Sigmoid colon (tissue), 4 donors: ENCODE results near the gene PSAT1.

Experiments
- EP300 ChIP-seq, 4 donors: sonication (generic); formaldehyde crosslinking; IDR thresholded peaks; one replicate each; pipeline ENCODE4 v1.6.1; 2017; ENCODE audit warnings: antibody characterized with exemption in 4 of 4
- POLR2A ChIP-seq, 2 donors: fragments of 450-650 bp; IDR thresholded peaks; one replicate each; pipeline ENCODE4 v1.6.1; 2016; ENCODE audit warnings: antibody characterized with exemption in 2 of 2, mild to moderate bottlenecking in 2 of 2, moderate library complexity in 2 of 2
- POLR2AphosphoS5 ChIP-seq, 4 donors: sonication (generic); formaldehyde crosslinking; IDR thresholded peaks; one replicate each; pipeline ENCODE4 v1.6.1; 2017; ENCODE audit warnings: antibody characterized with exemption in 4 of 4
- TF ChIP-seq, protein P1 (sequence below), 4 experiments: fragments of 450-650 bp in 3 of 4; fragments of 200-600 bp in 1 of 4; IDR thresholded peaks; one replicate each; pipeline ENCODE4 v1.5.1; 2016 to 2019; ENCODE audit warnings: antibody characterized with exemption in 4 of 4, mild to moderate bottlenecking in 3 of 4, moderate library complexity in 2 of 4

DNA sequence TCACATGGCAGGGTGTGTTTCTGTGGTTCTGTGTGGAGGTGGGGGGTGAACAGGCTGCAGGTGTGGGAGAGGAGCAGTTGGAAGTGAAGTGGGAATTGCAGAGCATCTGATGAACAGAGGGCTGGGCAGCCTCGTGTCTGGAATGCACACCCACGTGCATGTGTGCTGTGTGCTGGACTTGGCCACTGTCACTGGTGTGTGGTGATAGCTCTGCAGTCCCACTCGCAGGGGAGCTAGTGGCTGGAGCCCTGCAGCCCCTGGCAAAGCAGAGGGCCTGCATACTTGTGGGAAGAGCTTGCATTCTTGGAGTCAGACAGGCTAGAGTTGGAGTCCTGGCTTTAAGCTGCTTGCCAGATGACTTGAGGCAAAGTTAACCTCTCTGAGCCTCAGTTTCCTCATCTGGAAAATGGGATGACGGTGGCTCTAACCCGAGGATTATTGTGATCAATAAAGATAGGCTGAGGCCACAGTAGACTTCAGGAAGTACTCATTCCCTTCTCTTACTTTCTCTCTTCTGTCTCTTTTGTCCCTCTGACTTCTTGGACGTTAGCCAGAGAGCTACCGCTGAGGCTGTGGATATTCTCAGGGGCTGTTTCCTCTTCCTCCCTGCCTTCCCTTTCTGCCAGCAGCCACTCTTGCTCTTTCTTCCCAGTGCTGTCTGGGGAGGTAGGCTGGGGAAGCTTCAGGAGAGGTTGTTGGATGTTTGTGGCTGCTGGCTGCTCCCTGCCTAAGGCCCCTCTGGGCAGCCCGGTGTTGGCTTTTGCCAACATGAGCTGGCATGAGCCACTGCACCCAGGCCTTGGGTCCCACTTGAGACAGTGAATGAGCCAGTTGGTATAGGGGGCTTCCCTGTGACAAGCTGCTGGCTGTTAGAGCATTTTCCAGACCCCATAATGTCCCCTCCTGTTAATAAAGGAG lies 18.3 kb downstream of the PSAT1 start:
- TF ChIP-seq, protein P1, sequence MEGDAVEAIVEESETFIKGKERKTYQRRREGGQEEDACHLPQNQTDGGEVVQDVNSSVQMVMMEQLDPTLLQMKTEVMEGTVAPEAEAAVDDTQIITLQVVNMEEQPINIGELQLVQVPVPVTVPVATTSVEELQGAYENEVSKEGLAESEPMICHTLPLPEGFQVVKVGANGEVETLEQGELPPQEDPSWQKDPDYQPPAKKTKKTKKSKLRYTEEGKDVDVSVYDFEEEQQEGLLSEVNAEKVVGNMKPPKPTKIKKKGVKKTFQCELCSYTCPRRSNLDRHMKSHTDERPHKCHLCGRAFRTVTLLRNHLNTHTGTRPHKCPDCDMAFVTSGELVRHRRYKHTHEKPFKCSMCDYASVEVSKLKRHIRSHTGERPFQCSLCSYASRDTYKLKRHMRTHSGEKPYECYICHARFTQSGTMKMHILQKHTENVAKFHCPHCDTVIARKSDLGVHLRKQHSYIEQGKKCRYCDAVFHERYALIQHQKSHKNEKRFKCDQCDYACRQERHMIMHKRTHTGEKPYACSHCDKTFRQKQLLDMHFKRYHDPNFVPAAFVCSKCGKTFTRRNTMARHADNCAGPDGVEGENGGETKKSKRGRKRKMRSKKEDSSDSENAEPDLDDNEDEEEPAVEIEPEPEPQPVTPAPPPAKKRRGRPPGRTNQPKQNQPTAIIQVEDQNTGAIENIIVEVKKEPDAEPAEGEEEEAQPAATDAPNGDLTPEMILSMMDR (IDR thresholded peaks at IDR 0.05), result no peak
- TF ChIP-seq POLR2A (IDR thresholded peaks at IDR 0.05), result no peak
- TF ChIP-seq POLR2AphosphoS5 (IDR thresholded peaks at IDR 0.05), result no peak
- TF ChIP-seq EP300 (IDR thresholded peaks at IDR 0.05), result no peak
